WTC11 (cell line): Measurements from ENCODE around the gene CPEB1. TPM values are rescaled to one million over a fixed set of nuclear protein-coding genes. Genes with fewer than 3 reads are reported as not detected.

Experiments
- ATAC-seq: fragments of 200-7000 bp; cut with Tn5 transposase; 2 replicates; pipeline ENCODE4 v1.10.0; 2021; ENCODE audit warnings: mild to moderate bottlenecking, moderate library complexity
- CTCF ChIA-PET: fragments of 300-600 bp; sonication (Branson Sonifier 250); formaldehyde crosslinking; loops from one replicate; lab custom pipeline; 2021; ENCODE audit warnings: antibody characterized with exemption; lab: Charles Lee
- POLR2A ChIA-PET: fragments of 350-600 bp; sonication (Branson Sonifier 250); formaldehyde crosslinking; loops from one replicate; lab custom pipeline; 2021; ENCODE audit warnings: antibody characterized with exemption; lab: Charles Lee
- DNase-seq: peaks from one replicate; pipeline ENCODE4 v3.0.0; 2021; ENCODE audit warnings: low spot score
- H3K27ac Mint-ChIP-seq: 2 replicates; pipeline ENCODE4 v1.8.0; 2021; ENCODE audit warnings: mixed read lengths
- H3K27me3 Mint-ChIP-seq: 2 replicates; pipeline ENCODE4 v1.8.0; 2021; ENCODE audit warnings: low read depth, mild to moderate bottlenecking, moderate library complexity, mixed read lengths
- H3K36me3 Mint-ChIP-seq: 2 replicates; pipeline ENCODE4 v1.8.0; 2021; ENCODE audit warnings: mixed read lengths
- H3K4me1 Mint-ChIP-seq: 2 replicates; pipeline ENCODE4 v1.8.0; 2022; ENCODE audit warnings: mixed read lengths
- H3K4me3 Mint-ChIP-seq: 2 replicates; pipeline ENCODE4 v1.8.0; 2021; ENCODE audit warnings: mild to moderate bottlenecking, moderate library complexity, mixed read lengths
- H3K9me3 Mint-ChIP-seq: 2 replicates; pipeline ENCODE4 v1.8.0; 2021; ENCODE audit warnings: mixed read lengths
- CREB1 ChIP-seq: sonication (generic); formaldehyde crosslinking; IDR thresholded peaks from 2 replicates; pipeline ENCODE4 v1.8.0; 2023; ENCODE audit warnings: mild to moderate bottlenecking, missing genetic modification reagents
- ELF4 ChIP-seq: sonication (generic); formaldehyde crosslinking; IDR thresholded peaks from 2 replicates; pipeline ENCODE4 v1.8.1; 2022; ENCODE audit warnings: low read depth, mild to moderate bottlenecking, moderate library complexity, missing genetic modification reagents
- HMGA2 ChIP-seq: fragments of 250-450 bp; sonication (Bioruptor Pico); IDR thresholded peaks from 2 replicates; pipeline ENCODE4 v1.4.0; 2021; ENCODE audit warnings: mild to moderate bottlenecking, moderate library complexity
- JUN ChIP-seq: sonication (generic); formaldehyde crosslinking; IDR thresholded peaks from 2 replicates; pipeline ENCODE4 v1.8.0; 2023; ENCODE audit warnings: mild to moderate bottlenecking, missing genetic modification reagents
- MAX ChIP-seq: sonication (generic); formaldehyde crosslinking; IDR thresholded peaks from 2 replicates; pipeline ENCODE4 v1.8.0; 2022; ENCODE audit warnings: mild to moderate bottlenecking, missing genetic modification reagents
- NFATC4 ChIP-seq: fragments of 250-450 bp; sonication (Bioruptor Pico); IDR thresholded peaks from 2 replicates; pipeline ENCODE4 v1.9.0; 2021; ENCODE audit warnings: mild to moderate bottlenecking
- NFE2L1 ChIP-seq: sonication (generic); formaldehyde crosslinking; IDR thresholded peaks from 2 replicates; pipeline ENCODE4 v1.8.1; 2023; ENCODE audit warnings: missing genetic modification reagents
- NFYB ChIP-seq: sonication (generic); formaldehyde crosslinking; conservative IDR thresholded peaks from 2 replicates; pipeline ENCODE4 v1.8.0; 2022; ENCODE audit warnings: low read depth, missing genetic modification reagents
- PREB ChIP-seq: sonication (generic); formaldehyde crosslinking; IDR thresholded peaks from 2 replicates; pipeline ENCODE4 v1.8.1; 2022; ENCODE audit warnings: mild to moderate bottlenecking, missing genetic modification reagents, moderate library complexity, borderline replicate concordance
- TEAD4 ChIP-seq: sonication (generic); formaldehyde crosslinking; IDR thresholded peaks from 2 replicates; pipeline ENCODE4 v1.8.0; 2022; ENCODE audit warnings: mild to moderate bottlenecking, missing genetic modification reagents
- USF2 ChIP-seq: sonication (generic); formaldehyde crosslinking; IDR thresholded peaks from 2 replicates; pipeline ENCODE4 v1.8.1; 2023; ENCODE audit warnings: mild to moderate bottlenecking, missing genetic modification reagents, moderate library complexity
- ZNF219 ChIP-seq: sonication (generic); formaldehyde crosslinking; IDR thresholded peaks from 2 replicates; pipeline ENCODE4 v1.8.0; 2023; ENCODE audit warnings: missing genetic modification reagents, mild to moderate bottlenecking, borderline replicate concordance
- ZNF396 ChIP-seq: fragments of 250-450 bp; sonication (Bioruptor Pico); IDR thresholded peaks from 2 replicates; pipeline ENCODE4 v1.8.0; 2021; ENCODE audit warnings: mild to moderate bottlenecking, moderate library complexity, borderline replicate concordance
- ZNF423 ChIP-seq: fragments of 250-450 bp; sonication (Bioruptor Pico); IDR thresholded peaks from 2 replicates; pipeline ENCODE4 v2.1.2; 2022; ENCODE audit warnings: mild to moderate bottlenecking, moderate library complexity
- total RNA-seq: library from RNA; stranded (reverse); gene quantifications from 3 replicates; pipeline ENCODE4 v1.2.3, GENCODE V29; 2021
- TF ChIP-seq, protein P1 (sequence below): sonication (generic); formaldehyde crosslinking; IDR thresholded peaks from 2 replicates; pipeline ENCODE4 v1.8.1; 2023; ENCODE audit warnings: mild to moderate bottlenecking, missing genetic modification reagents, borderline replicate concordance

CPEB1 gene
- total RNA-seq, 1 experiment from 2014 or later: 2.5 TPM

DNA sequence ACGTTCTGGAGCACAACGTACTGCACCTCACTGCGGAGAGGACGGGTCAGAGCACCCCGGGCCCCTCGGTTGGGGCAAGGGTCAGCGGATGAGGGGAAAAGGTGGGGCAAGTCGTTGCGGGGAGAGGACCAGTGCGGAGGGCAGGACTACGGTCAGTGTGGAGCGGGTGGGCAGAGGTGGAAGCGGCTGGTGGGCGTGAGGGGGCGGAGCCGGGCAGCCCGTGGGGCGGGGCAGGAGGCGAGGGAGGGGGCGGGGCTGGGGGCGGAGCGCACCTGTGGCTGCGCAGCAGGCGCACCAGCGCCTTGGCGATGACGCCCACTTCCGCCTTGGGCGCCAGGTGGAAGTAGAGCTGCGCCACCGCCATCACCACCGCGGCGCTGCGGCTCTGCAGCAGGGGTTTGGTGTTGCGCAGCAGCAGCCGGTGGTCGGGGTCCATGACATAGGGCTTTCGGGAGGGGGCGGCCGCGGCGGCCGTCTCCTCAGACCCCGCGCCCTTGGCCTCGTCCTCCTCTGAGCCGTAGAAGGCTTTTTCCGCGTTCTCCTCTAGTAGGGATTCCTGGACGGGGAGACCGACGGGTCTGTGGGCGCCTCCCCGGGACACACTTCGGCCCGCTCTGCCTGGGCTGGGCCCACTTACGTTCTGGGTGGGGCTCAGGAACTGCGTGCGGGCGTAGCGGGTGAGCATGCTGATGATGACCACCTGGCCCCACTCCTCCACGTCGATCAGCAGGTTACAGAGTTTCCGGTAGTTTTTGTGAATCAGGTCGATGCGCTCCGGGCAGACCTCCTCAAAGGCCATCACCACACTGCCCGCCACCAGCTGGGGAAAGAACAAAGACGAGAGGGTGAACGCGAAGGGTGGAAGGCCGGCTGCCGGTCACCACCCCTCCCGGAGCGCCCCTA, 33.3 kb upstream of the CPEB1 start (continued):
- peak; percentile 33; the same call in 1 of the 2 replicates for TF ChIP-seq ZNF423 (CRISPR knock-in tag)
- no peak for TF ChIP-seq JUN (CRISPR knock-in tag)

GRCh38 chr15:82679626-82680199, 32.5 kb upstream of the CPEB1 start:
- POLR2A ChIA-PET: interaction anchor here (0.6 to 2.0 kb wide), 3 partner anchors 29 to 261 kb away, joined by 7 to 8 read pairs (median 7); partner anchors contain the start of gene RPS17
- DNase-seq (no peak), ATAC-seq (peak; percentile 49)
- peaks cover 17% of the 10 kb centered on the region for H3K27me3 Mint-ChIP-seq
- no peaks in the 10 kb centered on the region for H3K9me3 Mint-ChIP-seq
- CTCF ChIA-PET: interaction anchor here (0.5 to 2.5 kb wide), 7 partner anchors 29 to 170 kb away, joined by 3 to 10 read pairs (median 8); partner anchors contain the start of gene CPEB1
- no peak for TF ChIP-seq NFE2L1 (CRISPR knock-in tag)
- TF ChIP-seq TEAD4 (CRISPR knock-in tag): 0 out of 2 replicates have a peak, but pooled peaks have one; percentile 15
- TF ChIP-seq NFATC4 (CRISPR knock-in tag): no peak
- no peak for TF ChIP-seq USF2 (CRISPR knock-in tag)
- peak; percentile 52; the same call in 1 of the 2 replicates for TF ChIP-seq MAX (CRISPR knock-in tag)
- TF ChIP-seq HMGA2 (CRISPR knock-in tag): no peak
- peak overlapping the region; percentile 96 for H3K4me3 Mint-ChIP-seq
- H3K4me1 Mint-ChIP-seq: peaks cover 16% of the 10 kb centered on the region
- H3K36me3 Mint-ChIP-seq: no peaks in the 10 kb centered on the region
- no peak overlapping the region for H3K27ac Mint-ChIP-seq

DNA sequence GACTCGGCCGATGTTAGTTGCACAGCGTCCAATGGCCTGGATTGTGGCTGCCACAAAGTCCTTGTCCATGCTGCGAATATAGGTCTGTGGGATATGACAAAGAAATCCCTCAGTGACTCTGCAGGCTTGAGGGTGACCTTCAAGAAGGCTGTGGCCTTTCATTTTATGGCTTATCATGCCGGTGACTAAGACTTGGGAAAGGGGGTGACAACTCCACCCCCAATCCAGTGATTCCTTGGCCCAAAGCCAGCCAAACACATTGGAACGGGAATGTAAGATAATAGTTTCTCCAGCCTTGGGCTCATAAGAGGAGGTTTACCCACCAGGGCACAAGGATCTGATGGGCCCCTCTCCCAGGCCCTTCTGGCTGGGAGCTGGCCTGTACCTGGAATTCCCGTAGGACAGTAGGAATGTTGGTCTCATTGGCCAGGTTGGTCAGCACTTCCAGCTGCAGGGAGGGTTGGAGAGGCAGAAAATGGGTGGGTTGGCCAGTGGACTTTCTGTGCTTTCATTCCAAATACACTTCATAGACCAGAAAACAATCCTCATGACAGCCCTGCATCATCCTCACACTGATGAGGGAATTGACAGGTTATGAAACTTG, 30.7 kb upstream of the CPEB1 start:
- Mint-ChIP-seq H3K4me1 (peaks cover 16% of the 10 kb centered on the region), H3K9me3 (no peaks in the 10 kb centered on the region), H3K27ac (no peak overlapping the region), H3K27me3 (peaks cover 15% of the 10 kb centered on the region), H3K4me3 (no peak overlapping the region), H3K36me3 (no peaks in the 10 kb centered on the region)
- no peak for ATAC-seq
- TF ChIP-seq CREB1 (CRISPR knock-in tag) (no peak), PREB (no peak), ELF4 (CRISPR knock-in tag) (no peak), ZNF396 (CRISPR knock-in tag) (no peak), NFYB (CRISPR knock-in tag) (no peak), ZNF219 (CRISPR knock-in tag) (no peak)
- TF ChIP-seq, protein P1, sequence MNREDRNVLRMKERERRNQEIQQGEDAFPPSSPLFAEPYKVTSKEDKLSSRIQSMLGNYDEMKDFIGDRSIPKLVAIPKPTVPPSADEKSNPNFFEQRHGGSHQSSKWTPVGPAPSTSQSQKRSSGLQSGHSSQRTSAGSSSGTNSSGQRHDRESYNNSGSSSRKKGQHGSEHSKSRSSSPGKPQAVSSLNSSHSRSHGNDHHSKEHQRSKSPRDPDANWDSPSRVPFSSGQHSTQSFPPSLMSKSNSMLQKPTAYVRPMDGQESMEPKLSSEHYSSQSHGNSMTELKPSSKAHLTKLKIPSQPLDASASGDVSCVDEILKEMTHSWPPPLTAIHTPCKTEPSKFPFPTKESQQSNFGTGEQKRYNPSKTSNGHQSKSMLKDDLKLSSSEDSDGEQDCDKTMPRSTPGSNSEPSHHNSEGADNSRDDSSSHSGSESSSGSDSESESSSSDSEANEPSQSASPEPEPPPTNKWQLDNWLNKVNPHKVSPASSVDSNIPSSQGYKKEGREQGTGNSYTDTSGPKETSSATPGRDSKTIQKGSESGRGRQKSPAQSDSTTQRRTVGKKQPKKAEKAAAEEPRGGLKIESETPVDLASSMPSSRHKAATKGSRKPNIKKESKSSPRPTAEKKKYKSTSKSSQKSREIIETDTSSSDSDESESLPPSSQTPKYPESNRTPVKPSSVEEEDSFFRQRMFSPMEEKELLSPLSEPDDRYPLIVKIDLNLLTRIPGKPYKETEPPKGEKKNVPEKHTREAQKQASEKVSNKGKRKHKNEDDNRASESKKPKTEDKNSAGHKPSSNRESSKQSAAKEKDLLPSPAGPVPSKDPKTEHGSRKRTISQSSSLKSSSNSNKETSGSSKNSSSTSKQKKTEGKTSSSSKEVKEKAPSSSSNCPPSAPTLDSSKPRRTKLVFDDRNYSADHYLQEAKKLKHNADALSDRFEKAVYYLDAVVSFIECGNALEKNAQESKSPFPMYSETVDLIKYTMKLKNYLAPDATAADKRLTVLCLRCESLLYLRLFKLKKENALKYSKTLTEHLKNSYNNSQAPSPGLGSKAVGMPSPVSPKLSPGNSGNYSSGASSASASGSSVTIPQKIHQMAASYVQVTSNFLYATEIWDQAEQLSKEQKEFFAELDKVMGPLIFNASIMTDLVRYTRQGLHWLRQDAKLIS (CRISPR knock-in tag): no peak
- CTCF ChIA-PET: no interaction called here
- POLR2A ChIA-PET: no interaction called here
- no peak for DNase-seq
